ENCODE measurements around the gene PGAM4. TPM values are rescaled to one million over a fixed set of nuclear protein-coding genes. Genes with fewer than 3 reads are reported as not detected.
A peak's percentile ranks its signal among the peaks of the same experiment; 100 is the strongest.

The PGAM4 gene
- total RNA-seq, 1 donor, result 0.43 TPM

DNA sequence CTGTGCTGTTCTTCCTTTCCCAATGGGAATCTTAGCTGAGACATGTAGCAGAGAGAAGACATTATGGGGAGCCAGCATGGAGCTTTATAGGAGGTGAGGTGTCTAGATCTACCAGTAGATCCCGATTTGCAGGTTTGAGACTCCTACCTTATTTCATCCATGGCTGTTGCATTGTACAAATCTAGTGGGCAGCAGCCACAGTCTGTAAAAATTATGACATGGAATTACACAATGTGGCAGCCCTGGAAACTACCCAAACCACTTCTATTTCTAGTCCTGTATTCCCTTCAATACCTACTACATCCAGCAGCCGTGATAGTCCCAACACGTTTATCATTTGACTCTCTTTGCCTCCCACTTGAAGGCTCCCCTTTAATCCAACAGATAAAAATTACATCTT is 50.9 kb downstream of the PGAM4 start:
- H3K4me3 ChIP-seq (ENCODE audit: low read depth, low read length), result no peak overlapping the region
- TF ChIP-seq, protein P1, sequence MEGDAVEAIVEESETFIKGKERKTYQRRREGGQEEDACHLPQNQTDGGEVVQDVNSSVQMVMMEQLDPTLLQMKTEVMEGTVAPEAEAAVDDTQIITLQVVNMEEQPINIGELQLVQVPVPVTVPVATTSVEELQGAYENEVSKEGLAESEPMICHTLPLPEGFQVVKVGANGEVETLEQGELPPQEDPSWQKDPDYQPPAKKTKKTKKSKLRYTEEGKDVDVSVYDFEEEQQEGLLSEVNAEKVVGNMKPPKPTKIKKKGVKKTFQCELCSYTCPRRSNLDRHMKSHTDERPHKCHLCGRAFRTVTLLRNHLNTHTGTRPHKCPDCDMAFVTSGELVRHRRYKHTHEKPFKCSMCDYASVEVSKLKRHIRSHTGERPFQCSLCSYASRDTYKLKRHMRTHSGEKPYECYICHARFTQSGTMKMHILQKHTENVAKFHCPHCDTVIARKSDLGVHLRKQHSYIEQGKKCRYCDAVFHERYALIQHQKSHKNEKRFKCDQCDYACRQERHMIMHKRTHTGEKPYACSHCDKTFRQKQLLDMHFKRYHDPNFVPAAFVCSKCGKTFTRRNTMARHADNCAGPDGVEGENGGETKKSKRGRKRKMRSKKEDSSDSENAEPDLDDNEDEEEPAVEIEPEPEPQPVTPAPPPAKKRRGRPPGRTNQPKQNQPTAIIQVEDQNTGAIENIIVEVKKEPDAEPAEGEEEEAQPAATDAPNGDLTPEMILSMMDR (IDR thresholded peaks at IDR 0.05; ENCODE audit: insufficient read depth, low read depth, low read length), result no peak
- DNase-seq (ENCODE audit: low read depth), result peak; percentile 32

Other genes starting within 250 kb of the PGAM4 start
- 77.0 and 92.8 TPM in 2 replicates for gene ATRX, start 183.4 kb downstream of the PGAM4 start, total RNA-seq
- gene MAGT1, start 74.2 kb downstream of the PGAM4 start, total RNA-seq, result 88.9 and 118 TPM in 2 replicates
- 195 and 196 TPM in 2 replicates for gene COX7B, start 70.2 kb downstream of the PGAM4 start, total RNA-seq
- 12.1 and 12.6 TPM in 2 replicates for gene ATP7A, start 58.9 kb downstream of the PGAM4 start, total RNA-seq
- 194 and 197 TPM in 2 replicates for gene PGK1, start 134.6 kb upstream of the PGAM4 start, total RNA-seq
- 30.6 and 41.5 TPM in 2 replicates for gene TAF9B, start 170.0 kb upstream of the PGAM4 start, total RNA-seq